CD4-positive, alpha-beta T cell treated with Interleukin-17A for 4 hours (primary cell): ENCODE data around the gene TINCR.
"Not testable (repeated sequence)": the region's sequence is repeated elsewhere in the genome, so short reads cannot be mapped to it uniquely, and the experiment has no call there.

Experiments used
- DNase-seq: peaks from one replicate; pipeline ENCODE4 v3.0.0-alpha.2; 2020; ENCODE audit warnings: mixed read lengths

The TINCR gene

DNA sequence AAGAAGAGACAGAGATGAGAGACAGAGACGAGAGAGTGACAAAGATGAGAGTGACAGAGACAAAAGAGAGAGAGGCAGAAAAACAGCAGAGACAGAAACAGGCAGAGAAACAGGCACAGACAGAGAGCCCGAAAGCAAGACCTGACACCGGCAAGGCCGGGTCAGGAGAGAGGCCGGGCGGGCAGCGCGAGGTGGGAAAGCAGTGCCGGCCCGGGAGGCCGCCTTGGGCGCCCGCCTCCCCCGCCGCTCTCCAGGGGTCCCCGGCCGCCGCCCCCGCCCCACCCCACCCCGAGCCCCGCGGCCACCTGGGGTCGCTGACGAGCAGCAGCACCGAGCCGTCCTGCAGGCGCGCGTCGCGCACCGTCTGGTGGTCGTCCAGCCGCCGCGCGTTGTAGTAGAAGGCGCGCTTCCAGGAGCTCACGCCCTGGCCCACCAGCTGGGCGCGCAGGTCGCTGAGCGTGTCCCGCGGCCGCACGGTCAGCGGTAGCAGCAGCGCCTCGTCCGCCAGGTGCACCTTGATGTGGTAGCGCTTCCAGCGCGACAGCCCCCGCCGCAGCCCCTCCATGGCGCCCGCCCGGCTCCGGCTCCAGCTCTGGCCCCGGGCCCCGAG is at the start of gene TINCR:
TSS of gene TINCR (minus strand) at position 594 of the 610 bp plus-strand sequence.
- no peak for DNase-seq

DNA sequence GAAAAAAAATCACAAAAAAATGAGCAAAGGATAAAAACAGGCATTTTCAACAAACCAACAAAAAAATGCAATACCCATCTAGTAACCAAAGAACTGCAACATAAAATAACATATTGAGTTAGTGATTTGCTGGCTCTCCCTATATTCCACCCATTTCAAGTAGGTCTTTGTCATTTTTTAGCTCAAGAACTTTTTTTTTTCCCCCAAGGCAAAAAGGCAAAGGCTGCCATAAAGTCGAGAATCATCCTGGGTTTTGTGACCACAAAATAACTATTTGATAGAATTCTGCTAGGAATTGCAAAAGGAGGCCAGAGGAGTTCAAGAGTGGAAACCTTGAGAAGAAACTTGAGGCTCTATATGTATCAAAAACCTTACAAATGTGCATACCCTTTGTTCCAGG is 49.3 kb upstream of the TINCR start:
- DNase-seq, result no peak

DNA sequence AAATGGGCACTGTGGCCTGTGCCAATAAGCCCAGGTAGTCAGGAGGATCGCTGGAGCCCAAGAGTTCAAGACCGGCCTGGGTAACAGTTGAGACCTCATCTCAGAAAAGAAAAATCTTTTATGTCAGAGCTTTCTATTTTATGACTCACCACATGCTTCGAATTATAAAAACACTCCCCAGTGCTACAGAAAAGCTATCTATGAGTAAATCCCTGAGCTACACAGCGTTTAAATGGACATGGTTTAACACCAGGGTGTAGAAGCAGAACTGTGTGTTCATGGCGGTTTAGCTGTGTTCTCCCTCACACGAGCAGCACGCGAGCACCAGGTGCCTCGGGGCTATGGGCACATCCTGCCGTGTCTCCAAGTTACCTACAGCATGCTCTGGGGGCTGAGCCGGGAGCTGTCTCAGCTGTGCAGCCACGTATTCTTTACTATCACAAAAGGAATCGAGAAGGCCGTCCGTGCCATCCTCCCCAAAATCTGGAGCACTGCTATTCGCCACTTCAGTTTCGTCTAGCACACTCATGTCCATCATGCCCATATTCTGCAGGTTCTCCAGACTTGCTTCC is 48.1 kb upstream of the TINCR start:
- DNase-seq, result no peak

DNA sequence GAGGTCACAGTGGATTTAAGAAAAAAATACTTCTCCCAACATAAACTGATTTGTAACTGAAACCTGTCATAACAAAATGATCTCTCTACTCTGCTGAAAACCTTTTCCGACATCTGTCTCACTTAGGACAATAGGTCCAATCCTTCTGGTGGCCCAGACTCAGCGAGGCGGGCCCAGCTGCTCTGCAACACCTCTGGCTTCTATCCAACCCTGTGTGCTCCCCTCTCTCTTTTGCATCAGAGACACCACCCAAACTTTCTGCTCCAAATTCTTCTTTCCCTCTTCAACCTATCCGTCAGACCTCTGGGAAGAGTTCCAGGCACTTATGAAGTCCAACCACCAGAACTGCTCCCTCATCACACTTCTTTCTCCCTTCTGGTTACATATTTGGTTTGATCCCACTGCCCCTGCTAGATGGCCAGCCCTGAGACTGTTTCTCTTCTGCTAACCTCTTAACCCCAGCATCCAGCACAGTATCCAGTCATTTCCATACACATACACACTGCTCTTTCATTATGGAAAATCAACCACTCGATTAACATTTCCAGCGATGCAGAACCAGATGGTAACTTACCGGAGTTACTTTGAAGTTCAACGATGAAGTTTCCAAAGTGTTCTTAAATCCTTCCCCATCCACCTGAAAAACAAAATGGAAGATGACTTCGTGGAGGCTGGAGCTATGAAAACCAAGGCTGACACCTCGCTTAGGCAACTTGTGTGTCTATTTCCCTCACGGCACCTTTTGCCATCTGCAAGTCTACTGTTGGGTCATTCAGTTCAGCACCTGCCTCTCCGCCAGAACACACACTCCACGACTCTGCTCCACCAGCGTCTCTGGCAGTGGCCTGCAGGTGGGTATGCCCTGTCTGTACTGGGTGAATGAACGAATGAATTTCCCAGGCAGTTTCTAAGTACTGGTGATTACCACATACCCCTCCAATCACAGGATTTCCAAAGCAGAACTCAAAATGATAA is 45.4 kb upstream of the TINCR start:
- no peak for DNase-seq

DNA sequence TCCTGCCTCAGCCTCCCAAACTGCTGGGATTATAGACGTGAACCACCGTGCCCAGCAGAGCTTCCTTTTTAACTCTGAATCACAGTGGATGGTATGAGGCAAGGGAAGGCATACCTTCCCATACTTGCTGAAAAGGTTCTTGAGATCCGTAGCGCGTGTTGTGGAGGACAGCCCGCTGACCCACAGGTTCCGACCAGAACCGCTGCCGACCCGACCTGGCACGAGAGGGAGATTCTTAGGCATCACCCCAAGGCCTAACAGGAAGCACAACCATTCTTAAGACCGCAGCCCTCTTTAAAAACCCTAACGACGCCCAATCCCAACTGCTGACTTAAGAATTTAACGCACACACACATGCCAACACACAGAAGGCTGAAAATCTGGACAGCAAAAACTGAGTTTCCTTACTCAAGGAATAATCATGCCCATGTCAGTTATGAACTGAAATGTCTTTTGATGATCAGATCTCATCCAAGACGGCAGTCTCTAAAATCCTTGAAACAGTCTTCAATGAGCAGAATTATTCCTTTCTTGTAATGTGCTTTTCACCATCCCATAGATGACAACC is 42.2 kb upstream of the TINCR start:
- DNase-seq, result no peak

DNA sequence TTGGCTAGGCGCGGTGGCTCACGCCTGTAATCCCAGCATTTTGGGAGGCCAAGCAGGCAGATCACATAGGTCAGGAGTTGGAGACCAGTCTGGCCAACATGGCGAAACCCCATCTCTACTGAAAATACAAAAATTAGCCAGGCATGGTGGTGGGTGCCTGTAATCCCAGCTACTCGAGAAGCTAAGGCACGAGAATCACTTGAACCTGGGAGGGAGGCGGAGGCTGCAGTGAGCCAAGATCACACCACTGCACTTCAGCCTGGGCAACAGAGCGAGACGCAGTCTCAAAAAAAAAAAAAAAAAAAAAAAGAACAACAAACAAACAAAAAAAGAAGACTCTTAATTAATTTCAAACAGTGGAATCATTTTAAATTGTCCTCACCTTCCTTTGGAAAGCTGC is 41.0 kb upstream of the TINCR start:
- DNase-seq, result not testable (repeated sequence)

DNA sequence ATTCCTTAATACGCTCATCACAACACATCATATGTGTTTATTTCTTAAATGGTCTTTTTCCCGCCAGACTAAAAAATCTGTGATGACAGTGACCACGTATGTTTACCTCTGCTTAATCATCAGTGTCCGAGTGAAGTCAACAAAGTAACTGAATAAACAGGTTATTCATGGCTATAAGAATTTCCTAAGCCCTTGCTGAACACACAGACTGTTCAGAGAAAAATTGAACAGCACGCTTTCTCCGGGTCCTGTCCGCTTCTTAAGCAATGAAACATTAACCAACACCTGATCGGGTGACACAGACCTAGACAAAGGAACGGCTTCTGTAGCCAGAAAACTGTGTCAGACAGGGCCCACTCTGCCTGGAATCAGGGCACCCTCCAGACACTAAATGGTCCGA is 40.5 kb upstream of the TINCR start:
- no peak for DNase-seq

DNA sequence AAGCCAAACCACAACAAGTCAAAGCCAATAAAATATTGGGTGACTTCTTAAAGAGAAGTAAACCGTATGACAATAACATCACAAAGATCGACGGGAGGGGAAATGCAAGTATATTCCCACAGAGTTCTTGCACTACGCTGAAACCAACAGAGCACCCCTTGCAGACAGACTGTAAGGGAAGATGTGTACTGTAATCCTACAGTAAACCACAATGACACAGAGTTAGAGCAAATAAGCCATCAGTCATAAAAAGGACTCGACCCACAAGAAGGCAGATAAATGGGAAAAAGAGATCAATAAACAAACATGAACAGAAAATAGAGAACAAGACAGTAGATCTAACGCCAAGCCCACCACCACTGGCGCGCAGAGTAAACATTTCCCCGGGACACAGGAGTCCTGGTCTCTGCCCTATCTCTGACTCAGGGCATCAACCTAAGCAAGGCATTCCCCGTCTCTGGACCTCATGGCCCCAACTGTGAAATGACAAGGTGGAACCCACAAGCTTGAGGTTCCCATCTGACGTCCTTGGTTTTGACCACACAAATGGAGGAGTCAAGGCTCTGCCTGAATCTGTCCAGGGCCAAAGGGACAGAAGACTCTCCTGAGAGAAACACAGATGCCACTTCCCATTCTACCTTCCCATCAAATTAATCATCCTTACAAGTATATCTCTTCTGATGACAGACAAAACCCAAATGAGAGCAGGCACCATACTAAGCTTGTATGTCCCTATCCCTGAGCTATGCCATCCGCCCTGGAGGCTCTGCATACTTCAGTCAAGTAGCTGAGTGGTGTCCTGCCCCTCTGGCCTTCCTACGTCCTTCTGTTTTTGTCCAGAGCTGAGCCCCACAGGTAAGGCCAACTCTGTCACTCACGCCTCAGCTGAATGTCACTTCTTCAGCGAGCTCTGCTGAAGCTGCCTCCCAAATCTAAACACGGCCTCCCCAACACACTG is 39.8 kb upstream of the TINCR start:
- no peak for DNase-seq

DNA sequence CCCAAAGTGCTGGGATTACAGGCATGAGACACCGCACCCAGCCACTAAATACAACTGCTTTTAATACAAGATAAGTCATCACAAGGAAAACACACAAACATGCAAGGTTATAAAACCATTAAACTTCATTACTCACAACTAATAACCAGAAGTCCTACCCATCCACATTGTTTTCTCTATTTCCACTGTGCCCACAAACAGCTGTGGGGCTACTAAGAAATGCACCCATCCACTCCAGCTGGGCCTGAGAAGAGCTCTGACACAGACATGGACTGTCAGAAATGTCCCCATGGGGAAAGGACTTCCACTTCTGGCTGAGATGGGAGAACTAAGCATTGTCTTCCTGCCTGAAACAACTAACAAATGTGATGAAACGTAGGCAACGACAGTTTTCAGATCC is 37.6 kb upstream of the TINCR start:
- no peak for DNase-seq

DNA sequence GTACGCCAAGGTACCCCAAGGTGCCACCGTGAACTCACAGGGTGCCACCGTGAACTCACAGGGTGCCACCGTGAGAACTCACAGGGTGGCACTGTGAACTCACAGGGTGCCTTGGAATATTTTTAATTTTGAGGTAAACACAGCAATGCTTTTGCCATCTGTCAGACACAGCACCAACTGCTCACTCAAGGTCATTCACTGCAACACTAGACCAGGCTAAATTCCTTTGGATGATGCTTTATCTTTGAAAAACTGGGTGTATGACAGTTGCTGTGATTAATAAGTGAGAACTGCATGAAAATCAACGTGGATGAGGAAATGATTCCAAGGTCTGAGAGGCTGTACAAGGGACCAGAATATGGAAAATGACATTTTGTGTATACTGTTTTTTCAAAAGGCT is 35.9 kb upstream of the TINCR start:
- no peak for DNase-seq

DNA sequence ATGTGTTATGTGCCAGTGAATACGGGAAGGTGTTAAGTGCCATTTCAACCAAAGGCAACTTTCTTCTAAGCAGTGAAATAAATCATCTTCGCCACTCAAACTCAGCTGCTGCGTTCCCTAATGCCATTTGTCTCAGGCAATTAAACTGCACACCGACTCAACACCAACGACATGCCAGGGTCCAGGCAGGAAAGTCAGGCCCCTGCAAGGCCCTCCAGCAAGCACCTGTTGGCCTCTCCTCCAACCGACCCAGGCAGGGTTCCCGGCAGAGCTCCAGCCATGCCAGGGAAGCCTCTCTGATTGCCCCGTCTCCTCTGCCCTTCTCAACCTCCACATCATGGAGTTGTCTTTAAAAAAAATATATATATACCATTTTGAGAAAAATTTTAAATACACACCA is 33.0 kb upstream of the TINCR start:
- no peak for DNase-seq

DNA sequence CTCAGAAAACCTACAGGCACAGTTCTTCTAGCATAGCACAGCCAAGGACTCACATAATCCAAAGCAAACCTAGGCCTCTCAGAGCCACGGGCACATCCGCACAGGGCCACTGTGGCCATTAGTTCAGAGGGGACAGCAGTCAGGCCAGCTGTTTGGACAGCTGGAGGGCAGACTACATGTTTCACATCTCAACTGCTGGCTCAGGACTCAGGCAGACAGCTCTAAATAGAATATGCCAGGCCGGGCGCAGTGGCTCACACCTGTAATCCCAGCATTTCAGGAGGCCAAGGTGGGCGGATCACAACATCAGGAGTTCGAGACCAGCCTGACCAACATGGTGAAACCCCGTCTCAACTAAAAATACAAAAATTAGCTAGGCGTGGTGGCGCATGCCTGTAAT is 28.0 kb upstream of the TINCR start:
- no peak for DNase-seq

DNA sequence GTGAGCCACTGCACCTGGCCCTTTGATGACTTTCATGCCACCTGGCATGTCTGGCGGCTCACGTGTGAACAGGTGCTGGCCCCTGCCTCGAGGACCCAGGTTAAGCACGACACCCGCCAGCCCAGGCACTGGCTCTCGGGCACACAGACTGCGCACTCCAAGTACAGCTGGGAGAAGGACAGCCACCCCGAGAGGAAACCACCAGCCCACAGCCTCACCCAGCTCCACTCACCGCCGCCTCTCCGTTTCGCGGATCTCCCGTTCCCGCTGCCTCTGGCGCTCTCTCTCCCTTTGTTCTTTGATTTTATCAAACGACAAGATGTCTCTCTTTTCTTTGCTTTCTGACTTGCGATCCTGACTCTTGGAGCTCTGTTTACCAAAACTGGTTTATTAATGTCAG is 27.4 kb upstream of the TINCR start:
- DNase-seq, result no peak

DNA sequence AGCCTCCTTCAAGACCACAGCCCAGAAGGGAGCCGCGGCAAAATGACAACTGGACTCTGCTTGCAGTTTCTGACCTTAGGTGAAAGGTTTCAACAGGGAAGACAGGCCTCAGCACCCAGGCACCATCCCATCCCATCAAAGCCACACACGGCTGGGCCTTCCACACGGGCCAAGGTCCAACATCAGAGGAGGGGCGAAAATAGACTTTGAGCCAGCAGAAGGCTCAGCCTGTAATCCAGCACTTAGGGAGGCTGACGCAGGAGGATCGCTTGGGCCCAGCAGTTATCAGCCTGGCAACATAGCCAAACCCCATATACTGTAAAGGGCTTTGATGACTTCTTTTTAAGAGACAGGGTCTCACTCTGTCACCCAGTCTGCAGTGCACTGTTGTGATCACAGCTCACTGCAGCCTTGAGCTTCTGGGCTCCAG is 26.8 kb upstream of the TINCR start:
- no peak for DNase-seq

DNA sequence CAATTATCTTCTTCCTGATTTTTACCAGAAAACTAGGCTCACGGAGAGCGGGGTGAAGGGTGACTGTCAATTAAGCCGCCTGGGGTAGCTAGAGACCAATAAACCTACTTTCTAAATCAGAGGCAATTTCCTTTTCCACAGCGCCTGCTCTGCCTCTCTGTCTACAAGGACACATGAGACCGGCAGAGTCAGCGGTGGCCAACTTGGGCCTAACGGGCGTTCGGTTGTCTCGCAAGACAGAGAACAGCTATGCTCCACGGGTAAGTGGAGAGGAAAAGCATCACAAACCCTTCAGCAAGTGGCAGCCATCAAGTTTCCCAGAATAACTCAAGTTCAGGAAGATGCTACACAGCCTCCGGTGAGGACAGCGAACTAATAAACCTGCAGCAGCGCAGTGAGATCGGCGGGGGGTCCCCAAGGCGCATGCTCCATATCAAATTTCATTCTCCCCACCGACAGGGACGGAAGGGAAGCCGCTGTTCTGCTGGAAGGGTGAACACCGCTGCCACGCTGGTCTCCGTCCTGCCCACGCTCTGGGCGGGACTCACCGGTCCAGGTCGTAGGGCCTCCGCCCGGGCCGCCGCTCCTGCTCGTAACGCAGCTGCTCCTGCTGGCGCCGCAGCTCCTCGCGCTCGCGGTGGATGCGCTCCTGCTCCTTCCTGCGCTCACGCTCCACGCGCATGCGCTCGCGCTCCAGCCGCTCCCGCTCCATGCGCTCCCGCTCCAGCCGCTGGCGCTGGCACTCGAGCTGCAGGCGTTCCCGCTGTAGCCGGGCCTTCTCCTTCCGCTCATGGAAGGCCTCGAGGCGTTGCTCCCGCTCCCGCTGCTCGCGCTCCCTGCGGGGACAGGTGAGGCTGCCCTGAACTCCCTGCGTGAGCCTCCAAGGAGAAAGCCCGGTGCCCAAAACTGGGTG is 25.8 kb upstream of the TINCR start:
- no peak for DNase-seq

DNA sequence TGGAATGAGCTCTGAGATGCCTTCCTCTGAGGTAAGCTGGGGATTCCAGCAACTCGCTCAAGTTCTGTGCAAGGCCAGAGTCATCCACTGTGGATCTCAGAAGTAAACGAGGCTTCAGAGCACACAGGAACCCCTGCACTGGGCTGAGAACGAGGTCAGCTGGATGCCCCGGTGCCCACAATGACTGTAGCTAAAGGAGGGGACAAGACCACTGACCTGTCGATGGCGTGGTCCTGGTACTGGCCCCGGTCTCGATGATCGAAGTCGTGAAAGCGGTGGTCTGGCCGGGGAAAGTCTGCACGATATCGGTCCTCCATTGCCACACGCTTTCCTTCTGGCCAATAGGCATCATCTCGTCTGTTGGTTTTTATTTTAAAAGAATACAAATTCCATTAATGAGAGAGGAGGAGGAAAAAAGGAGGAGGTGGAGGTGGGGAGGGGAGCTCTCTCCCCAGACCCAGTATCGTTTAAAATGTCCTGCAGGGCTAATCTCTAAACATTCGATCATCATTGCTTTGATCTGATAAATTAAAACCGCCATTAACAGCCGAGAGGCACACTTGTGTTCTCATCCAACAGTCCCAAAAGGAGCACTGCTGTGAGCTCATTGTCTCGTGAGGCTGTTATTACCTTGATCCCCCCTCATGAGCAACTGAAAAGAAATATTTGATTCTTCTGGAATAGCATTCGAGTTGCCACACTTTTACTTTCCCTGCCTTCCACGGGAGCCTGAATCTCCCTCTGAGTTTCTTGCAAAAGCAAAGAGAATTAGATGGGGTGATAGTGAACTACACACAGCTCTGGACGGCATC is 25.0 kb upstream of the TINCR start:
- DNase-seq, result no peak

DNA sequence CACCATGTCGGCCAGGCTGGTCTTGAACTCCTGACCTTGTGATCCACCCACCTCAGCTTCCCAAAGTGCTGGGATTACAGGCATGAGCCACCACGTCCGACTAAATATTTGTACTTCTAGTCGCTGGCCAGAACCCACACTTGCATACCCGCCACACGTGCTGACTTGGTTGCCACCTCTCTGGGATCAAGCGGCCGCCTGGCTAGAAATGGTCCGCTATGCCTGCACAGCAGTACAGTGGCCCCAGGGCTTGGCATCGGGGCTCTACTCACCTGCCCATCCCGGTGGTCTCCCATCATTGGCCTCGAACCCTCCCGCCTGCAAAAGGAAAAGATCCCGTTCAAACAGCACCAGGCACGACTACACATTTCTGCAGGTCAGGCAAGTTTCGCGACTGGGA is 23.7 kb upstream of the TINCR start:
- no peak for DNase-seq

DNA sequence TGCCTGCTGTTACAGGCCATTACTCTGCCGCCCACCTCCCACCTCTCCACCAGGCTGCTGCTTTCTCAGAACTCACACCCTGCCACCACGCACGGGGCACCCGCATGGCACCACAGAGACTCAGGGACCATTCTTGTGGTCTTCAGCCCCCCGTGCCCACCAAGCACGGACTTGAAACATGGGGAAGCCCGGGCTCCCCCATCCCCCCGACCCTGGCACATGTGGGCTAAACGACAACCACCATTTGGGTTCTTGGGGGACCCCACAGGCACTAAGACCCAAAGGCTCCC is 23.1 kb upstream of the TINCR start:
- DNase-seq, result no peak

DNA sequence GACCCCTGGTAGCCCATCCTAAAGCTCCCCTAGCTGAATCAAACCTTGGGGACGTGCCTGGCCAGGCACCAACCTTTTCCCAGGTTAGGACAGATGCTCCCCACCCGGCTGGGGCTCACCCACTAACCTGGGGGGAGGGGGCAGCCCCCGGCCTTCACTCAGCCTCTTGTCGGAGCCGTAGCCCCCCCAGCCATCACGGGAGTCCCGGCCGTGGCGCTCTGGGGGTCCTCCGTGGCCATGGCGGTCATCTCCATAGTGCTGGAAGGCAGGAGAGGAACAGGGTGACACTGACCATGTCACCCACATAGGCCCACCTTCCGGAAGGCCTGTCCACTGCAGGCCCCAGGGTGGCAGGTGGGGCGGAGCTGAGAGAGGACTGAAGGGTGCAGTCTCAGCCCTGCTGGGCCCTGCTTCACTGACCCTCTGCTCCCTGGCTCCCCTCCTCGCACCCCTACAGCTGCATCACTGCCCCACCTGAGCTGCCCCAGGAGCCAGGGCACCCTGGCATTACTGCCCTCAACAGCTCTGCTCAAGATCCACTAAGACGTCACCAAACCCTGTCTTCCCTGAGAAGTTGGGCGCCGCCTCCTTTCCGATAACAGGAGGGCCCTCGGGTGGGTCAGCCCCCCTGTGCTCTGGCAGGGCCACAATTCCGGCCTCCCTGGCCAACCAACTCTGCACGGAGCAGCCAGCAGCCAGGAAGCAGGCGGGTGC is 22.6 kb upstream of the TINCR start:
- no peak for DNase-seq
